ENCODE measurements around the gene CPLX1. TPM values are rescaled to one million over a fixed set of nuclear protein-coding genes. Genes with fewer than 3 reads are reported as not detected.

The CPLX1 gene
- total and polyA plus RNA-seq, 3 donors from 2014 or later = 4.4 to 8.2 (median 5.5) TPM

GRCh38 chr4:752196-752861, 73.6 kb downstream of the CPLX1 start:
- Histone ChIP-seq H3K27me3 (no peaks in the 10 kb centered on the region), H3K36me3 (ENCODE audit: low read depth, missing control alignments) (no peaks in the 10 kb centered on the region), H3K4me3 (no peak overlapping the region), H3K9me3 (no peaks in the 10 kb centered on the region), H3K27ac (no peak overlapping the region), H3K4me1 (no peaks in the 10 kb centered on the region)
- TF ChIP-seq POLR2A (IDR thresholded peaks at IDR 0.05) = no peak
- TF ChIP-seq, protein P1, sequence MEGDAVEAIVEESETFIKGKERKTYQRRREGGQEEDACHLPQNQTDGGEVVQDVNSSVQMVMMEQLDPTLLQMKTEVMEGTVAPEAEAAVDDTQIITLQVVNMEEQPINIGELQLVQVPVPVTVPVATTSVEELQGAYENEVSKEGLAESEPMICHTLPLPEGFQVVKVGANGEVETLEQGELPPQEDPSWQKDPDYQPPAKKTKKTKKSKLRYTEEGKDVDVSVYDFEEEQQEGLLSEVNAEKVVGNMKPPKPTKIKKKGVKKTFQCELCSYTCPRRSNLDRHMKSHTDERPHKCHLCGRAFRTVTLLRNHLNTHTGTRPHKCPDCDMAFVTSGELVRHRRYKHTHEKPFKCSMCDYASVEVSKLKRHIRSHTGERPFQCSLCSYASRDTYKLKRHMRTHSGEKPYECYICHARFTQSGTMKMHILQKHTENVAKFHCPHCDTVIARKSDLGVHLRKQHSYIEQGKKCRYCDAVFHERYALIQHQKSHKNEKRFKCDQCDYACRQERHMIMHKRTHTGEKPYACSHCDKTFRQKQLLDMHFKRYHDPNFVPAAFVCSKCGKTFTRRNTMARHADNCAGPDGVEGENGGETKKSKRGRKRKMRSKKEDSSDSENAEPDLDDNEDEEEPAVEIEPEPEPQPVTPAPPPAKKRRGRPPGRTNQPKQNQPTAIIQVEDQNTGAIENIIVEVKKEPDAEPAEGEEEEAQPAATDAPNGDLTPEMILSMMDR (IDR thresholded peaks at IDR 0.05) = no peak
- 93 to 95% methylated on average over 21 to 25 of the region's 25 CpGs for WGBS, 2 donors
- no peak for DNase-seq
- intact Hi-C loops (cut with DNase I; ENCODE audit: low total_unique reads) = no loop called here

DNA sequence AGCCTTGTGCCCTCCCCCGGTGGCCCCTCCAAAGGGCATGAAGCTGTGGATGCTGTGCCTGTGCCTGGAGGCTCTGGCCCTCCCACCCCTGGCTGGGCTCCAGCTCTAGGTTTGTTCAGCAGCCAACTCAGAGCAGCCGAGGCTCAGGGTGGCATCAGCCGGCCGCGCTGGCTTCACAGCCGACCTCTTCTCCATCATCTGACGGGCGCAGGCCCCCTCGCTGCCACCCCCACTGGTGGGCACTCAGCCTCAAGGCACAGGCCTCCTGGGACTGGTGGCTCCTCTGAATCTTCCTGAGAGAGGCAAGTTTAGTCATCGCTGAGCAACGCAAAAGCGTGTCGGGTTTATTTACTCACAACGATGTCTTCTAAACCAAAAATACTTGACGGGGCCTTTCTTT, 74.3 kb downstream of the CPLX1 start:
- no peaks in the 10 kb centered on the region for H3K4me1 ChIP-seq
- H3K27me3 ChIP-seq = no peaks in the 10 kb centered on the region
- no peak overlapping the region for H3K27ac ChIP-seq
- intact Hi-C loops (cut with DNase I; ENCODE audit: low total_unique reads) = no loop called here
- H3K9me3 ChIP-seq = no peaks in the 10 kb centered on the region
- DNase-seq = no peak
- no peak for TF ChIP-seq POLR2A (IDR thresholded peaks at IDR 0.05)
- TF ChIP-seq, protein P1 (IDR thresholded peaks at IDR 0.05) = no peak
- no peak overlapping the region for H3K4me3 ChIP-seq
- H3K36me3 ChIP-seq (ENCODE audit: low read depth, missing control alignments) = no peaks in the 10 kb centered on the region
- WGBS, 2 donors = 83 to 85% methylated on average over 13 to 15 of the region's 15 CpGs

DNA sequence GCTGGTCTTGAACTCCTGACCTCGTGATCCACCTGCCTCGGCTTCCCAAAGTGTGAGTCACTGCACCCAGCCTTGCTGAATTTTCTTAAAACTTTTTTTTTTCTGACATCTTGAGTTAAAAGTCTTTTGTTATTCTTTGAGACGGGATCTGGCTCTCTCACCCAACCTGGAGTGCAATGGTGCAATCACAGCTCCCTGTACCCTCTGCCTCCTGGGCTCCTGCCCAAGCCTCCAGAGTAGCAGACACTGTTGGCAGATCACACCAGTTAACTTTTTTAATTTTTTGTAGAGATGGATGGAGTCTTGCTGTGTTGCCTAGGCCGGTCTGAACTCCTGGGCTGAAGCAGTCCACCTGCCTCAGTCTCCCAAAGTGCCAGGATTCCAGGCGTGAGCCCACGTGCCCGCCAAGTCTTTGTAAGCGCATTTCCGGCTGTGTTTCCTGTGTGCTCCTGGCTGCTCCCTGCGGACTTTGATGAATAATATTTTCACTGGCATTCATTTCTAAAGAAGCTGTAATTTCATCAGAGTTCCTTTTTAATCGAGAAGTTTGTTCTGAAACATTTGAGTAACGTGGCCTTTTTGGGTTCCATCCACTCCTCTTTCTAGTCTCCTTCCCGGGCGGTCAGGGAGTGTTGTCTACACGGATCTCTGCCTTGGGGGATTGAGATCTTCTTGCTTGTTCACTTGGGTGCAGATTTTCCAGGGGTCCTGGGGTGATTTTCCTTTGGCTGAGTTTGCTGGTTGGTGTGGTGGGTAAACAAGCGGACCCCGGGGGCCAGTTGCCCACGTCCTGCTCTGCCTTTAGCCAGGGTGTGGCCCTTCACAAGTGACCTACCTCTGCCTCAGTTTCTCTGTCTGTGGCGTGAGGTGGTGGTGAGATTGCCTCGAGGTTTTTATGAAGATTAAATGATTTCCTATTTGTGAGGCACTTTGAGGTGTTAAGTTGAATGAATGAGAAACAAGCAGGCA, 75.9 kb downstream of the CPLX1 start:
- H3K4me1 ChIP-seq = no peaks in the 10 kb centered on the region
- TF ChIP-seq POLR2A (IDR thresholded peaks at IDR 0.05) = no peak
- TF ChIP-seq, protein P1 (IDR thresholded peaks at IDR 0.05) = no peak
- H3K27me3 ChIP-seq = no peaks in the 10 kb centered on the region
- intact Hi-C loops (cut with DNase I; ENCODE audit: low total_unique reads) = no loop called here
- 75 to 90% methylated on average over 20 of the region's 20 CpGs for WGBS, 2 donors
- H3K27ac ChIP-seq = no peak overlapping the region
- no peak for DNase-seq
- no peaks in the 10 kb centered on the region for H3K36me3 ChIP-seq (ENCODE audit: low read depth, missing control alignments)
- no peaks in the 10 kb centered on the region for H3K9me3 ChIP-seq
- no peak overlapping the region for H3K4me3 ChIP-seq

GRCh38 chr4:748461-748860, 77.5 kb downstream of the CPLX1 start:
- H3K27ac ChIP-seq = no peak overlapping the region
- no peaks in the 10 kb centered on the region for H3K36me3 ChIP-seq (ENCODE audit: low read depth, missing control alignments)
- WGBS, 2 donors = 89 to 91% methylated on average over 19 of the region's 19 CpGs
- TF ChIP-seq, protein P1 (IDR thresholded peaks at IDR 0.05) = no peak
- TF ChIP-seq POLR2A (IDR thresholded peaks at IDR 0.05) = no peak
- no peaks in the 10 kb centered on the region for H3K9me3 ChIP-seq
- H3K4me3 ChIP-seq = no peak overlapping the region
- no peaks in the 10 kb centered on the region for H3K27me3 ChIP-seq
- no peaks in the 10 kb centered on the region for H3K4me1 ChIP-seq
- intact Hi-C loops (cut with DNase I; ENCODE audit: low total_unique reads) = no loop called here
- no peak for DNase-seq

Measured in testis (tissue), 3 donors.